Measurements from ENCODE around the gene MRPL57.
"Not testable (repeated sequence)": the region's sequence is repeated elsewhere in the genome, so short reads cannot be mapped to it uniquely, and the experiment has no call there.

Gene MRPL57

GRCh38 chr13:21181671-21182070, 5.2 kb downstream of the MRPL57 start:
- H4K8ac ChIP-seq (ENCODE audit: low read depth, low read length), result no peak overlapping the region
- no peak overlapping the region for H3K4me3 ChIP-seq (ENCODE audit: low read depth, low read length)
- no peak for DNase-seq
- no peak overlapping the region for H3K18ac ChIP-seq (ENCODE audit: low read length)
- no peak overlapping the region for H3K4me2 ChIP-seq (ENCODE audit: low read length)
- no peaks in the 10 kb centered on the region for H3K9me3 ChIP-seq (ENCODE audit: insufficient read depth, low read depth, low read length)
- no peak overlapping the region for H3K27ac ChIP-seq (ENCODE audit: low read depth, low read length)
- no peak overlapping the region for H3K9ac ChIP-seq (ENCODE audit: low read length)
- no peak overlapping the region for H2BK5ac ChIP-seq (ENCODE audit: low read depth, low read length, poor library complexity)
- H2BK12ac ChIP-seq (ENCODE audit: low read length), result no peak overlapping the region
- no peak overlapping the region for H3K23ac ChIP-seq (ENCODE audit: low read length)
- H4K91ac ChIP-seq (ENCODE audit: low read depth, low read length), result no peak overlapping the region
- peaks cover 3 to 4% of the 10 kb centered on the region in 2 experiments for H3K4me1 ChIP-seq (ENCODE audit: control insufficient read depth in 1 of 2, insufficient read depth in 2 of 2, low read length in 2 of 2)
- H3K4ac ChIP-seq (ENCODE audit: low read depth, low read length), result no peak overlapping the region
- no peaks in the 10 kb centered on the region for H3K27me3 ChIP-seq (ENCODE audit: insufficient read depth, low read length)
- peaks cover 0 to 2% of the 10 kb centered on the region in 2 experiments for H3K36me3 ChIP-seq (ENCODE audit: control insufficient read depth in 1 of 2, insufficient read depth in 2 of 2, low read length in 2 of 2)
- no peak overlapping the region for H2AK5ac ChIP-seq (ENCODE audit: low read length)
- H3K79me1 ChIP-seq (ENCODE audit: low read length), result peaks cover 4% of the 10 kb centered on the region
- H2BK120ac ChIP-seq (ENCODE audit: insufficient read depth, low read length, poor library complexity), result no peak overlapping the region
- H3K79me2 ChIP-seq (ENCODE audit: control insufficient read depth, insufficient read depth, low read length, poor library complexity), result peaks cover 3% of the 10 kb centered on the region
- no peak overlapping the region for H3K14ac ChIP-seq (ENCODE audit: low read length)
- no peak overlapping the region for H2AFZ ChIP-seq (ENCODE audit: insufficient read depth, low read length, poor library complexity)
- no CpG with 5 or more reads among the region's 2 CpGs for WGBS (ENCODE audit: extremely low coverage, insufficient coverage, insufficient read length)
- no peak overlapping the region for H4K12ac ChIP-seq (ENCODE audit: low read depth, low read length)

- not testable (repeated sequence) for H3K79me1 ChIP-seq (ENCODE audit: low read length); H3K14ac ChIP-seq (ENCODE audit: low read length); H3K23ac ChIP-seq (ENCODE audit: low read length); H2BK120ac ChIP-seq (ENCODE audit: insufficient read depth, low read length, poor library complexity); H3K18ac ChIP-seq (ENCODE audit: low read length); H3K4me3 ChIP-seq (ENCODE audit: low read depth, low read length); H2BK12ac ChIP-seq (ENCODE audit: low read length); H4K8ac ChIP-seq (ENCODE audit: low read depth, low read length); H2AFZ ChIP-seq (ENCODE audit: insufficient read depth, low read length, poor library complexity); H3K4ac ChIP-seq (ENCODE audit: low read depth, low read length); H3K4me2 ChIP-seq (ENCODE audit: low read length); H3K79me2 ChIP-seq (ENCODE audit: control insufficient read depth, insufficient read depth, low read length, poor library complexity); H3K9ac ChIP-seq (ENCODE audit: low read length); H3K4me1 ChIP-seq (ENCODE audit: control insufficient read depth in 1 of 2, insufficient read depth in 2 of 2, low read length in 2 of 2); H3K36me3 ChIP-seq (ENCODE audit: control insufficient read depth in 1 of 2, insufficient read depth in 2 of 2, low read length in 2 of 2); H2BK5ac ChIP-seq (ENCODE audit: low read depth, low read length, poor library complexity); DNase-seq; H3K27me3 ChIP-seq (ENCODE audit: insufficient read depth, low read length); H2AK5ac ChIP-seq (ENCODE audit: low read length); H3K27ac ChIP-seq (ENCODE audit: low read depth, low read length); H4K91ac ChIP-seq (ENCODE audit: low read depth, low read length); H4K12ac ChIP-seq (ENCODE audit: low read depth, low read length); H3K9me3 ChIP-seq (ENCODE audit: insufficient read depth, low read depth, low read length)
- no CpG with 5 or more reads among the region's 35 CpGs for WGBS (ENCODE audit: extremely low coverage, insufficient coverage, insufficient read length)
Measured at GRCh38 chr13:21186410-21186809, 10.0 kb downstream of the MRPL57 start.

- not testable (repeated sequence) for H3K4me3 ChIP-seq (ENCODE audit: low read depth, low read length); H3K27me3 ChIP-seq (ENCODE audit: insufficient read depth, low read length); H2AK5ac ChIP-seq (ENCODE audit: low read length); H2BK12ac ChIP-seq (ENCODE audit: low read length); H2AFZ ChIP-seq (ENCODE audit: insufficient read depth, low read length, poor library complexity); H3K4me1 ChIP-seq (ENCODE audit: control insufficient read depth in 1 of 2, insufficient read depth in 2 of 2, low read length in 2 of 2); H3K23ac ChIP-seq (ENCODE audit: low read length); H3K18ac ChIP-seq (ENCODE audit: low read length); H3K4ac ChIP-seq (ENCODE audit: low read depth, low read length); H3K14ac ChIP-seq (ENCODE audit: low read length); H4K91ac ChIP-seq (ENCODE audit: low read depth, low read length); H2BK120ac ChIP-seq (ENCODE audit: insufficient read depth, low read length, poor library complexity); H3K36me3 ChIP-seq (ENCODE audit: control insufficient read depth in 1 of 2, insufficient read depth in 2 of 2, low read length in 2 of 2); H3K9ac ChIP-seq (ENCODE audit: low read length); H3K79me1 ChIP-seq (ENCODE audit: low read length); H4K8ac ChIP-seq (ENCODE audit: low read depth, low read length); H3K27ac ChIP-seq (ENCODE audit: low read depth, low read length); H3K4me2 ChIP-seq (ENCODE audit: low read length); H3K79me2 ChIP-seq (ENCODE audit: control insufficient read depth, insufficient read depth, low read length, poor library complexity); H2BK5ac ChIP-seq (ENCODE audit: low read depth, low read length, poor library complexity); H3K9me3 ChIP-seq (ENCODE audit: insufficient read depth, low read depth, low read length); H4K12ac ChIP-seq (ENCODE audit: low read depth, low read length)
- DNase-seq, result peak; percentile 66
- no CpG with 5 or more reads among the region's 2 CpGs for WGBS (ENCODE audit: extremely low coverage, insufficient coverage, insufficient read length)
Measured at GRCh38 chr13:21194756-21195155, 18.3 kb downstream of the MRPL57 start.

GRCh38 chr13:21197606-21198225, 21.3 kb downstream of the MRPL57 start:
- H3K4me2 ChIP-seq (ENCODE audit: low read length); H3K9ac ChIP-seq (ENCODE audit: low read length); DNase-seq; H2AFZ ChIP-seq (ENCODE audit: insufficient read depth, low read length, poor library complexity); H3K4me3 ChIP-seq (ENCODE audit: low read depth, low read length); H3K27ac ChIP-seq (ENCODE audit: low read depth, low read length); H3K4ac ChIP-seq (ENCODE audit: low read depth, low read length); H3K27me3 ChIP-seq (ENCODE audit: insufficient read depth, low read length); H4K8ac ChIP-seq (ENCODE audit: low read depth, low read length); H2BK12ac ChIP-seq (ENCODE audit: low read length); H3K79me2 ChIP-seq (ENCODE audit: control insufficient read depth, insufficient read depth, low read length, poor library complexity); H3K4me1 ChIP-seq (ENCODE audit: control insufficient read depth in 1 of 2, insufficient read depth in 2 of 2, low read length in 2 of 2); H3K79me1 ChIP-seq (ENCODE audit: low read length); H3K36me3 ChIP-seq (ENCODE audit: control insufficient read depth in 1 of 2, insufficient read depth in 2 of 2, low read length in 2 of 2); H3K23ac ChIP-seq (ENCODE audit: low read length); H2BK120ac ChIP-seq (ENCODE audit: insufficient read depth, low read length, poor library complexity); H3K18ac ChIP-seq (ENCODE audit: low read length); H2BK5ac ChIP-seq (ENCODE audit: low read depth, low read length, poor library complexity); H3K9me3 ChIP-seq (ENCODE audit: insufficient read depth, low read depth, low read length); H4K91ac ChIP-seq (ENCODE audit: low read depth, low read length); H3K14ac ChIP-seq (ENCODE audit: low read length); H4K12ac ChIP-seq (ENCODE audit: low read depth, low read length); H2AK5ac ChIP-seq (ENCODE audit: low read length): not testable (repeated sequence)
- no CpG with 5 or more reads among the region's 9 CpGs for WGBS (ENCODE audit: extremely low coverage, insufficient coverage, insufficient read length)

Measured in trophoblast cell (in vitro differentiated cells and primary cell).